GM12873 (cell line): ENCODE data around the gene ENOX1.

Experiments used
- TF ChIP-seq, protein P1 (sequence below): IDR thresholded peaks from 2 replicates; pipeline ENCODE4 v1.5.1; 2012; ENCODE audit warnings: low read depth, mild to moderate bottlenecking, moderate library complexity, low read length, control low read depth; ENCODE audit not compliant: insufficient read depth; ENCODE audit errors: missing control alignments

ENOX1 gene

DNA sequence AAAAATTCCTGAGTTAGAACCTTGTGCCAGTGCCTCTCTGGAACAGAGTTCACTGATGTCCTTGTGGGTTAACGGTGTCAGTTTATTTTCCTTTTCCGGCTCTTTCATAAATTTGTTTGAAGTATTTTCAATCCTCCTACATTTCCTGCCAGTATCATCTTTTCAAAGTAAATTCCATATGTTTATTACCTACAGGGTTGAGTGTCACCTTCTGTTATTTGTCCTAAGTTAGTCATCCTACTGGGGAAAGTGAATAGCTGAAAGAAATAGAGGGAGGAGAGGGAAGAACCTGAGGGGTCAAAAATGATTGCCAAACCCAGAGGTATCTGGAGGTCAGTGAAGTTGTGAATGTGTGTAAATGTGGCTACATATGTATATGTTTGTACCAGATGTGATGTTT is 582.2 kb downstream of the ENOX1 start:
- TF ChIP-seq, protein P1, sequence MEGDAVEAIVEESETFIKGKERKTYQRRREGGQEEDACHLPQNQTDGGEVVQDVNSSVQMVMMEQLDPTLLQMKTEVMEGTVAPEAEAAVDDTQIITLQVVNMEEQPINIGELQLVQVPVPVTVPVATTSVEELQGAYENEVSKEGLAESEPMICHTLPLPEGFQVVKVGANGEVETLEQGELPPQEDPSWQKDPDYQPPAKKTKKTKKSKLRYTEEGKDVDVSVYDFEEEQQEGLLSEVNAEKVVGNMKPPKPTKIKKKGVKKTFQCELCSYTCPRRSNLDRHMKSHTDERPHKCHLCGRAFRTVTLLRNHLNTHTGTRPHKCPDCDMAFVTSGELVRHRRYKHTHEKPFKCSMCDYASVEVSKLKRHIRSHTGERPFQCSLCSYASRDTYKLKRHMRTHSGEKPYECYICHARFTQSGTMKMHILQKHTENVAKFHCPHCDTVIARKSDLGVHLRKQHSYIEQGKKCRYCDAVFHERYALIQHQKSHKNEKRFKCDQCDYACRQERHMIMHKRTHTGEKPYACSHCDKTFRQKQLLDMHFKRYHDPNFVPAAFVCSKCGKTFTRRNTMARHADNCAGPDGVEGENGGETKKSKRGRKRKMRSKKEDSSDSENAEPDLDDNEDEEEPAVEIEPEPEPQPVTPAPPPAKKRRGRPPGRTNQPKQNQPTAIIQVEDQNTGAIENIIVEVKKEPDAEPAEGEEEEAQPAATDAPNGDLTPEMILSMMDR: no peak

GRCh38 chr13:43203781-43204180 is 583.0 kb downstream of the ENOX1 start:
- TF ChIP-seq, protein P1: no peak

GRCh38 chr13:43200736-43201135 is 586.0 kb downstream of the ENOX1 start:
- TF ChIP-seq, protein P1: no peak

- TF ChIP-seq, protein P1: no peak
These were observed 586.5 kb downstream of the ENOX1 start for GRCh38 chr13:43200307-43200706.

DNA sequence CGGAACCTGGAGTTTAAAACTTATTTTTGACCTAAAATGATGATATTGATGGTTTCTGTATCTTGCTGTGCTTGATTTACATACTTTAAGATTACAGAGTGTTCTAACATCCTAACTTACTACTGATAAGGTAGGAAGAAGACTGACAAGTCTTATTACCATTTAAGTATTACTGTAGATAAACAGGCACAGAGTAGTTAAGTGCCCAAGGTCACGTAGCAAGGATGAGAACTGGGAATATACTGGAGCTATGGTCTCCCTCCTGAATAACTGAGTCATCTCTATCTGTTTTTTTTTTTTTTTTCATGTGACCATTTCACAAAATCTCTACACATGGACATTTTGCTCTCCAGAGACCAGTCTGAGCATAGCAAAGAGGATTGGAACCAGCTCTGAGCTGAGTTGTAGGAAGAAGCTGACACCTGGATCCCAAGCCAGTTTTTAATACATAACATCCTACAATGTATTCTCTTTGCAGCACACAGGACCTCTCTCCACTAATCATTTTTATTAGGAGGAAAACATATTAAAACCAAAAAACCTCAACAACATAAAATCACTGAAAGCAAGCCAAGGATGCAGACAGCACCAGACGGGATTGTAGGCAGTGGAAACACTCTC is 589.9 kb downstream of the ENOX1 start:
- TF ChIP-seq, protein P1: no peak

DNA sequence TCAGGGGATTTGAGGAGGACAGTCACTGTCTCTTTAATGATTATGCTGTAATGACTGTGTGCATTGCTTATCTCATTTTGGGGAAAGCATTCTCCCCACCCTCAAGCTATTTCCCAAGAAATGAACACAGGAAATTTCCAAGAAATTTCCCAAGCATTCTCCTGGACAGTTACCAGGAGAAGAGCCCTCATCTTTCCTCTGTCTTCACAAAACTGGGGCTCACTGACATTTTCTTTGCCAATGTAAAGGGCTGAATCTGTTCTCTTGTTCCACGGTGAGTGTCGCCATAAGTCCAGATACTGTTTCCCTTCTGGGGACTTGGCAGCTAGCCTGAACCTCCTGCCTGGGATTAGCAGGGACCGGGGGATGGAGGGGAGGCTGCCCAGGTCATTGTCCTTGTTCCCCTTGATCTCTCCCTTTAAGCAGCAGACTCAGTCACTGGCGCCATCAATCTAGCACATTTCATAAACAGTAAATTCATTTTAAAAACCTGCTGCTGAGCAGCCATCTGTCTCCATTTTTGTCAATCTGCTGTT is 590.6 kb downstream of the ENOX1 start:
- TF ChIP-seq, protein P1: no peak

GRCh38 chr13:43195551-43195950 is 591.2 kb downstream of the ENOX1 start:
- TF ChIP-seq, protein P1: peak; percentile 31
